Measurements from ENCODE around the gene RNU7-1. TPM values are rescaled to one million over a fixed set of nuclear protein-coding genes. Genes with fewer than 3 reads are reported as not detected.

The RNU7-1 gene
- total and polyA plus RNA-seq, 3 donors from 2014 or later, result not detected

GRCh38 chr12:6899837-6900519, 43.6 kb upstream of the RNU7-1 start:
- Histone ChIP-seq H3K4me1 (peaks cover 8% of the 10 kb centered on the region), H3K4me3 (no peak overlapping the region), H3K9me3 (no peaks in the 10 kb centered on the region), H3K27me3 (no peaks in the 10 kb centered on the region), H3K36me3 (ENCODE audit: low read depth, missing control alignments) (no peaks in the 10 kb centered on the region), H3K27ac (no peak overlapping the region)
- TF ChIP-seq POLR2A (IDR thresholded peaks at IDR 0.05) (no peak), CTCF (IDR thresholded peaks at IDR 0.05) (no peak)
- DNase-seq, result peak; percentile 56
- intact Hi-C loops (cut with DNase I; ENCODE audit: low total_unique reads), result no loop called here
- WGBS, 2 donors, result 35 to 40% methylated on average over 10 of the region's 10 CpGs

DNA sequence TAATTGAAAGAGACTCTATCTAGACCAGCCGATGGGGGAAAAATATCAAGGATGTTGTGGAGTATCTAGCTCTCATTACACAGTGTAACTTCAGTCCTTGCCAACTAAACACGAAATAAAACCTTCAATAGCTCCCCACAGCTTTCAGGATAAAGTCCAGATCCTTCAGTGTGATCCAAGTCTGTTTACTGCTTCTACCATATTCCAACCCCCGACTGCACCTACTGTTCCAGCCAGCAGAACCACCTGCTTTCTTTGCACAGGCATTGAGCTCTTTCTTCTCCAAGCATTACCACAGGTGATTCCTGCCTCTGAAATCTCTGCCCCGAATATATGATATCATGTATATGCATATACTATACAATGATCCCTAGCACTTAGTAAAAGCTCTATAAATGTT, 41.2 kb upstream of the RNU7-1 start:
- Histone ChIP-seq H3K27me3 (no peaks in the 10 kb centered on the region), H3K9me3 (no peaks in the 10 kb centered on the region), H3K27ac (no peak overlapping the region), H3K4me3 (no peak overlapping the region), H3K4me1 (peaks cover 13% of the 10 kb centered on the region), H3K36me3 (ENCODE audit: low read depth, missing control alignments) (no peaks in the 10 kb centered on the region)
- intact Hi-C loops (cut with DNase I; ENCODE audit: low total_unique reads), result no loop called here
- TF ChIP-seq CTCF (IDR thresholded peaks at IDR 0.05) (no peak), POLR2A (IDR thresholded peaks at IDR 0.05) (no peak)
- 81 to 84% methylated on average over 4 of the region's 4 CpGs for WGBS, 2 donors
- no peak for DNase-seq

DNA sequence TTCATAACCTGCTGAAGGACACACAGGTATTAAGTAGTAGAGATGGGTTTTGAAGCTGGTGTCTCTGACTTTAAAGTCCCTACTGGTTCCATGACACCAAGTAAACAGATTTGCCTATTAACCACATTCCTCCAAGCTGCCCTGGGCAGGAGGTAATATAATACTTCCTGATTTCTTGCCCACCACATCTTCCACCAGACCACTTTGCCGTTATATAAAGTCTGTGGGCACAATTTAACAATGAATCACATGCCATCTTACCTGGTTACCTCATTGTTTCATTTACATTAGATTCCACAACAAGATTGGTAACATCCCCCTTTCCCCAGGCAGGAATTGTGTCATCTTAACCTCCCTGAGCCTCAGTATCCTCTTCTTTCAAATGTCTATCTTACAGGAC, 39.9 kb upstream of the RNU7-1 start:
- intact Hi-C loops (cut with DNase I; ENCODE audit: low total_unique reads), result no loop called here
- H3K27ac ChIP-seq, result no peak overlapping the region
- H3K36me3 ChIP-seq (ENCODE audit: low read depth, missing control alignments), result no peaks in the 10 kb centered on the region
- H3K27me3 ChIP-seq, result no peaks in the 10 kb centered on the region
- no peak overlapping the region for H3K4me3 ChIP-seq
- WGBS, 2 donors, result 74 to 75% methylated on average over 1 of the region's 1 CpG
- no peaks in the 10 kb centered on the region for H3K9me3 ChIP-seq
- no peak for TF ChIP-seq POLR2A (IDR thresholded peaks at IDR 0.05)
- TF ChIP-seq CTCF (IDR thresholded peaks at IDR 0.05), result no peak
- DNase-seq, result no peak
- H3K4me1 ChIP-seq, result peaks cover 13% of the 10 kb centered on the region

DNA sequence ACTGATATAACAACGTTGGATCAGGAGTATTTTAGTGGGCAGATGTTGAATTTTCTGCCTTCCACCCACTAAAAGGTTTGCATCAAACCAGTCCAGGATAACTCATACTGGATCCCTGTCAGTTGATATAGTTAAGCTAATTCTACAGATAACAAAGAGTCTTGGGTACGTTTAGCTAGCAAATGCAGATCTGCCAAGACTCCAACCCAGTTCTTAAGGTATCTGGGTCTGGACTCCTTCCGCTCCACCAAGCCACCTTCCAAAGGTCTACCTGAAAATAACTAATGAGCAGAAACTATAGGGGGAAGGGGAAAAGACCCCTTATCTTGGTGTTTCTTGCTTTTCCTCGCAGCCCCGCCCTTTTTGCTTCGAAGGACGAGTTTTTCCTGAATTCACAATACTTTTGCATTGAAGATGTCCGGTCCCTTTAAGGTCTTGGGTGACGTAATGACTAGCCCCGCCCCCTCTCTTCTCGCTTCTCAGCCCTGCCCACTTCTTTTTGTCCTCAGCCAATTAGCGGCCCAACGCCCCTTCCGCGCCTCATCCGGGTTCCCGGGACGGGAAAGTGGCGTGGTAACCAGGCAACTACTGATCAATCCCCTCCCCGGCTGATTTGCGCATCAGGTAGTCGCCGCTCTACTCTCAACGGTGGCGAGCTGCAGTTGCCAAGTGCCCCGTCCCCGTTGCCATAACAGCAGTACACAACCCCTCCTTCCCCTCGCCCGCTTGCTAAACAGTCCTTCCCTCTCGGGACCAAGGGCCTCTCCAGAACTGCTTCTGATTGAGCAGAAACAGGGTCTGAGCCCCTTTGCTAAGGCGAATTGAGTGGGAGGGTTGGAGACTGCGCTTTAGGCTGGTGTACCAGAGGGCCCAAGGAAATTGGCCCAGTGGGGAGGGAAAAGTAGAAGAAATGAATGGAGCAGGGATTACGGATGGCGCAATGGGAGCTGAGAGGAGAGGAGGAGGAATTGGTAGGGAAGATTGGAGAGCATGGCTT, 39.0 kb upstream of the RNU7-1 start, which contains the start of gene LRRC23:
LRRC23 (plus strand) TSS at position 543 of the 997 bp plus-strand sequence. CDS start 812 bp downstream, outside the sequence.
- Histone ChIP-seq H3K27me3 (no peaks in the 10 kb centered on the region), H3K27ac (peak within 1 kb of the TSS; percentile 9 to 81), H3K36me3 (ENCODE audit: low read depth, missing control alignments) (no peaks in the 10 kb centered on the region), H3K9me3 (no peaks in the 10 kb centered on the region), H3K4me3 (peak within 1 kb of the TSS; percentile 63 to 76), H3K4me1 (peaks cover 13% of the 10 kb centered on the region)
- 4% methylated on average over 31 to 34 of the region's 34 CpGs for WGBS, 2 donors
- TF ChIP-seq POLR2A (IDR thresholded peaks at IDR 0.05) (no peak), CTCF (IDR thresholded peaks at IDR 0.05) (no peak)
- DNase-seq, result peak; percentile 99
- intact Hi-C loops (cut with DNase I; ENCODE audit: low total_unique reads), result no loop called here
